Kidney (tissue), 14 donors: ENCODE measurements around the gene PHACTR2. TPM values are rescaled to one million over a fixed set of nuclear protein-coding genes. Genes with fewer than 3 reads are reported as not detected.

Experiments used
- DNase-seq, 5 donors: peaks; one replicate each; pipeline ENCODE4 v3.0.0-alpha.2; 2013 to 2020
- FAIRE-seq: peaks from 2 replicates; lab custom pipeline; 2012; peaks lifted over from hg19 to GRCh38; lab: Jason Lieb, UNC
- H3K27ac ChIP-seq, 2 donors: one replicate each; pipeline ENCODE4 v1.7.0; 2013; ENCODE audit warnings: low read depth in 2 of 2, low read length in 2 of 2, inconsistent platforms in 1 of 2
- H3K27me3 ChIP-seq: one replicate; pipeline ENCODE4 v1.7.1; 2013; ENCODE audit warnings: low read length, inconsistent platforms; ENCODE audit not compliant: control insufficient read depth, insufficient read depth
- H3K36me3 ChIP-seq, 3 donors: one replicate each; pipeline versions ENCODE4 v1.7.0 to v1.7.1; 2013; ENCODE audit warnings: low read length in 3 of 3, control low read depth in 1 of 3, inconsistent platforms in 1 of 3; ENCODE audit not compliant: insufficient read depth in 3 of 3, control insufficient read depth in 2 of 3
- H3K4me1 ChIP-seq, 3 donors: one replicate each; pipeline versions ENCODE4 v1.7.0 to v1.7.1; 2013; ENCODE audit warnings: low read length in 3 of 3, inconsistent platforms in 1 of 3, low read depth in 1 of 3; ENCODE audit not compliant: control insufficient read depth in 2 of 3, insufficient read depth in 2 of 3
- H3K4me3 ChIP-seq, 3 donors: one replicate each; pipeline versions ENCODE4 v1.7.0 to v1.8.1; 2013; ENCODE audit warnings: low read length in 3 of 3, control low read depth in 1 of 3, inconsistent platforms in 1 of 3
- H3K9ac ChIP-seq, 3 donors: one replicate each; pipeline versions ENCODE4 v1.7.0 to v1.7.1; 2013; ENCODE audit warnings: low read length in 3 of 3, control low read depth in 1 of 3, inconsistent platforms in 1 of 3
- H3K9me3 ChIP-seq, 3 donors: one replicate each; pipeline versions ENCODE4 v1.7.0 to v1.7.1; 2013; ENCODE audit warnings: low read length in 3 of 3, control low read depth in 1 of 3, inconsistent platforms in 1 of 3; ENCODE audit not compliant: control insufficient read depth in 2 of 3, insufficient read depth in 1 of 3
- CTCF ChIP-seq: IDR thresholded peaks from 3 replicates; pipeline ENCODE4 v1.5.1; 2012; ENCODE audit warnings: mild to moderate bottlenecking, moderate library complexity, borderline replicate concordance; ENCODE audit not compliant: insufficient read depth; ENCODE audit errors: extremely low read depth
- intact Hi-C: fragments of 100-400 bp; cut with DNase I; formaldehyde crosslinking; loops from one replicate; pipeline ENCODE4 v1.11.1; 2022
- polyA plus RNA-seq: library from polyadenylated mRNA; stranded (reverse); fragments of 350-450 nt; fragmentation: Illumina TruSeq; extraction: RNeasy Lipid Tissue Mini Kit (QIAGEN cat#74804); gene quantifications from one replicate; pipeline ENCODE4 v1.2.3, GENCODE V29; 2014; ENCODE audit warnings: low read depth, low replicate concordance; ENCODE audit not compliant: insufficient read depth
- total RNA-seq: library from RNA; stranded (reverse); fragmentation: NEBNext Ultra II Directional; extraction: Animal tissue kit (Norgen Biotek cat#: 25700); gene quantifications from one replicate; pipeline ENCODE4 v1.2.1, GENCODE V29; 2021
- donor health status: control.
- donor health status: control.
- donor health status: control.
- donor health status: control.
- donor health status: control.
- donor health status: DM: yes; HTN: yes; CAD: no.
- donor health status: Normal renal cell carcinoma (clear cell type).

The PHACTR2 gene
- total and polyA plus RNA-seq, 2 donors from 2014 or later = 3.5 to 56.1 TPM

GRCh38 chr6:143675946-143676345 lies 1.8 kb upstream of the PHACTR2 start:
- Histone ChIP-seq H3K4me3 (no peak overlapping the region), H3K36me3 (no peaks in the 10 kb centered on the region), H3K9ac (no peak overlapping the region), H3K27ac (no peak overlapping the region), H3K4me1 (peaks cover 4 to 9% (median 6%) of the 10 kb centered on the region in 3 donors), H3K27me3 (no peaks in the 10 kb centered on the region), H3K9me3 (no peaks in the 10 kb centered on the region)
- intact Hi-C loops = no loop called here
- peak in 2 of 5 donors; percentile 26 to 29 for DNase-seq
- TF ChIP-seq CTCF = no peak
- FAIRE-seq = peak; percentile 41

DNA sequence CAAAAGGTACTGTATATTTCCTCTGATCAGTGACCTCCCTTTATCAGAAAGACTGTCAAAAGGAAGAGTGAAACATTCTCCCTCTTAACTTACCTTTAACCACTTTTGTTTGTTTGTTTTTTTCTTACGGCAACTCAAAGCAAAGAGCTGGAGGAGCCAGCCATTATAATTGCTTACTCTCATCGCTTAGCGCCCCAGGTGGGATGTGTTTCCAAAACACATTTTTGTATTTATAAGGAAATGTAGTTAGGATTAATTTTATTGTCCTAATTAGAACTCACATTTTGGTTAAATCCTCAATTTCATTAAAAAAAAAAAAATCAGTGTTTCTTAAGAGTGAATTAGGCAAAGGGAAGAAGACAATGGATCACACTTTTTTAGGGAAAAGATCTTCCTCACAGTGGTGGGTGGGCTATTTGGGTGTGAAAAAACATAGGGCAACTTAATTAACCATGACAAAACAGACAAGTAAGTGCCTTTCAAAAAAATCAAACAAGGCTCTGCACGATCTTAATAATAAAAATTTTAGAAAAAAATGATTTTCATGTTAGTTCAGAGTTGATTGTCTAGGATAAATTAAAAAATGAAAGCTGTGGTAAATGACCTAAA lies 1.2 kb upstream of the PHACTR2 start:
- Histone ChIP-seq H3K27ac (no peak overlapping the region), H3K27me3 (no peaks in the 10 kb centered on the region), H3K4me1 (peaks cover 4 to 9% (median 6%) of the 10 kb centered on the region in 3 donors), H3K9ac (no peak overlapping the region), H3K4me3 (no peak overlapping the region), H3K36me3 (no peaks in the 10 kb centered on the region), H3K9me3 (no peaks in the 10 kb centered on the region)
- no peak for TF ChIP-seq CTCF
- DNase-seq (no peak), FAIRE-seq (no peak)
- intact Hi-C loops = no loop called here

DNA sequence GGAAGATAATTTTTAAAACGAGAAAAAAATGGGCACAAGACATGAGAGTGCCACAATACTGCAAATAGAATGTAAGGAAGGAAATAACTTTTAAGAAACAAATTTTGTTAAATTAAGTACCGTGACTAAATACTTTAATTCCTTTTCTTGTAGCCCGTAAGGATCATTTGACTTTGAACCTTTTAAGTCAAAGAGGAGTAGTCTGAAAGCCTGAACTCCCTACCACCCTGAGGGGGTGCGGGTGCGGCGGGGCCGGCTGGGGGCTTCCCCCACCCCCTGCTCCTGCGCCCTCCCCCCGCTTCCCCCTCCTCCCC lies 231 bp upstream of the PHACTR2 start:
- Histone ChIP-seq H3K36me3 (no peaks in the 10 kb centered on the region), H3K4me1 (peaks cover 4 to 9% (median 6%) of the 10 kb centered on the region in 3 donors), H3K9me3 (no peaks in the 10 kb centered on the region), H3K27ac (peak overlapping the region in 1 of 2 donors; percentile 93), H3K4me3 (peak overlapping the region; percentile 30 to 88 (median 47)), H3K27me3 (no peaks in the 10 kb centered on the region), H3K9ac (no peak overlapping the region)
- intact Hi-C loops = no loop called here
- FAIRE-seq (no peak), DNase-seq (no peak)
- TF ChIP-seq CTCF = no peak

GRCh38 chr6:143679041-143679440 lies 1.3 kb downstream of the PHACTR2 start:
- Histone ChIP-seq H3K27ac (peak overlapping the region; percentile 56 to 94), H3K9ac (peak overlapping the region; percentile 64 to 95 (median 76)), H3K9me3 (no peaks in the 10 kb centered on the region), H3K4me3 (peak overlapping the region; percentile 80 to 97 (median 88)), H3K27me3 (no peaks in the 10 kb centered on the region), H3K36me3 (no peaks in the 10 kb centered on the region), H3K4me1 (peaks cover 3 to 6% (median 4%) of the 10 kb centered on the region in 3 donors)
- DNase-seq = peak in 2 of 5 donors; percentile 33 to 43
- TF ChIP-seq CTCF = no peak
- intact Hi-C loops = no loop called here
- FAIRE-seq = no peak
